ENCODE measurements around the gene TRAF2.
"Not testable (repeated sequence)": the region's sequence is repeated elsewhere in the genome, so short reads cannot be mapped to it uniquely, and the experiment has no call there.

Gene TRAF2

DNA sequence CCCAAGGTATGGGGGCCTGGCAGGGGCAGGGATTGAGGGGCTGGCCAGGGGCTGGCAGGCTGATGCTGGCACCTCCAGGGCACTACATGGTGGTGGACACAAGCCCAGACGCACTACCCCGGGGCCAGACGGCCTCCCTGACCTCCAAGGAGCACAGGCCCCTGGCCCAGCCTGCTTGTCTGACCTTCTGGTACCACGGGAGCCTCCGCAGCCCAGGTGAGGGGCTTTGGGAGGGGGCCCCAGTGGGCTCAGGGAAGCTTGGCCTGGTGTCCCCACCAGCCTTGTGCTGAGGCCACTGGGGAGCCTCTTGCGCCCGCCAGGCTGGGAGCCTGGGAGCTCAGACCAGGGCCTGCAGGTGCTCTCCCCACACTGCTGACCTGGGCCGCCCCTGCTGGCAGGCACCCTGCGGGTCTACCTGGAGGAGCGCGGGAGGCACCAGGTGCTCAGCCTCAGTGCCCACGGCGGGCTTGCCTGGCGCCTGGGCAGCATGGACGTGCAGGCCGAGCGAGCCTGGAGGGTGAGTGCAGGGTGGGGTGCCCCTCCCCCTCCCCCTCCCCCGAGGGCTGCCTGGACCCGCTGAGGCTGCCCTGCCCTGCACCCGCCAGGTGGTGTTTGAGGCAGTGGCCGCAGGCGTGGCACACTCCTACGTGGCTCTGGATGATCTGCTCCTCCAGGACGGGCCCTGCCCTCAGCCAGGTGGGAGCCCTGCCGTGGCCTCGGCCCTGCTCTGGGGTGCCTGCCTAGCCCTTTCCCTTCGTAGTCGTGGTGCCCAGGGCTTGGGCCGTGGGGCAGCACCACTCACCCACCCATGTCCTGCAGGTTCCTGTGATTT, 28.5 kb upstream of the TRAF2 start:
- no peak for FAIRE-seq

DNA sequence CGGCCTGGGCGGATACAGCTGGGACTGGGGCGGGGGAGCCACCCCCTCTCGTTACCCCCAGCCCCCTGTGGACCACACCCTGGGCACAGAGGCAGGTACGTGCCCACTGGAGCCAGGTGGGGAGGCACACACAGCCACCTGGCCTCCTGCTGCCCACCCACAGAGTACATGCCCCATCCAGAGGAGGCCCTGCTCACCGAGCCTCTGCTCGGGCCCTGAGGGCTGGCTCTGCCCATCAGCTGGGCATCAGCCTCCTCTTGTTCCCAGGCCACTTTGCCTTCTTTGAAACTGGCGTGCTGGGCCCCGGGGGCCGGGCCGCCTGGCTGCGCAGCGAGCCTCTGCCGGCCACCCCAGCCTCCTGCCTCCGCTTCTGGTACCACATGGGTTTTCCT, 27.9 kb upstream of the TRAF2 start:
- no peak for FAIRE-seq

DNA sequence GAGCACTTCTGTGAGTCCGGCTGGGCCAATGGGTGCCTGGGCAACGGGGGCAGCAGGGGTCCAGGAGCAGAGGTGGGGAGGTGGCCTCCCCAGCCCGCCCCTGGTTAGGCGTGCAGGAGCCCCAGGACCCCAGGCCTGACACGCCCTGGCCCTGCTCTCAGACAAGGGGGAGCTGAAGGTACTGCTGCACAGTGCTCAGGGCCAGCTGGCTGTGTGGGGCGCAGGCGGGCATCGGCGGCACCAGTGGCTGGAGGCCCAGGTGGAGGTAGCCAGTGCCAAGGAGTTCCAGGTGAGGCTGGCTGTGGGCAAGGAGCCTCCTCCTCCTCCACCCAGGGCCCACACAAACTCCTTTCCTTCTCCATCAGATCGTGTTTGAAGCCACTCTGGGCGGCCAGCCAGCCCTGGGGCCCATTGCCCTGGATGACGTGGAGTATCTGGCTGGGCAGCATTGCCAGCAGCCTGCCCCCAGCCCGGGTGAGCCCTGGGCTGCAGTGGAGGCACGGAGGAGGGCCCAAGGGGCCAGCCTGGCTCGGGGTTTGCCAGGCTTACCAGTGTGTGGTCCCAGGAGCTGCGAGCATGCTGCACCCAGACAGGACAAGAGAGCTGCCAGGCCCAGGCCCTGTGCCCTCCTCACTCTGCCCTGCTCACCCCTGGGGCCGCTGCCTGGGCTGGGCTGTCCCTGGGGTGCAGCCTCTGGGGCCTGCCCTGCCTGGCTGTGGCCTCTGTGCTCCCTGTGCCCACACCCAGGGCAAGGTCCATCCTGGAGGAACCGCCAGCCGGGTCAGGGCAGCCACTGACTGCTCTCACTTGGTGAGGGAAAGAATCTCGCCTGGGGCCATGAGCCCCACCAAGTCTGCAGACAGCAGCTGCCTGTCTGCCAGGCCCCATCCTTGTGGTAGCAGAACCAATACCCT, 27.2 kb upstream of the TRAF2 start:
- FAIRE-seq, result no peak

DNA sequence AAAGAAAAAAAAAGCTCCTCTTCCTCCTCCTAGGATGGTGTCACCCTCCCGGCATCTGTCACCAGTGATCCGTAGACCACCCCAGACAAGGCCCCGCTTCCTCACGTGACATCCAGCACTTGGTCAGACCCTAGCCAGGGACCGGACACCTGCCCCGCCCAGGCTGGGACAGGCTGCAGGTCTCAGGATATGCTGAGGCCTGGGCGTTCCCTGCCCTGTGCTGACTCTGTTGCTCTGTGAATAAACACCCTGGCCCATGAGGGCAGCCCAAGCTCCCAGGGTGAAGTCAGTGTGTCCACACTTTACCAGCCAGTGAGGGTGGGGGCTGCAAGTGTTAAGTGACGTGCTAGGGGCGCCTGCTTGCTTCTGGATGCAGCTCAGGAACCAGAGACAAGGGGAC, 25.8 kb upstream of the TRAF2 start:
- no peak for FAIRE-seq

DNA sequence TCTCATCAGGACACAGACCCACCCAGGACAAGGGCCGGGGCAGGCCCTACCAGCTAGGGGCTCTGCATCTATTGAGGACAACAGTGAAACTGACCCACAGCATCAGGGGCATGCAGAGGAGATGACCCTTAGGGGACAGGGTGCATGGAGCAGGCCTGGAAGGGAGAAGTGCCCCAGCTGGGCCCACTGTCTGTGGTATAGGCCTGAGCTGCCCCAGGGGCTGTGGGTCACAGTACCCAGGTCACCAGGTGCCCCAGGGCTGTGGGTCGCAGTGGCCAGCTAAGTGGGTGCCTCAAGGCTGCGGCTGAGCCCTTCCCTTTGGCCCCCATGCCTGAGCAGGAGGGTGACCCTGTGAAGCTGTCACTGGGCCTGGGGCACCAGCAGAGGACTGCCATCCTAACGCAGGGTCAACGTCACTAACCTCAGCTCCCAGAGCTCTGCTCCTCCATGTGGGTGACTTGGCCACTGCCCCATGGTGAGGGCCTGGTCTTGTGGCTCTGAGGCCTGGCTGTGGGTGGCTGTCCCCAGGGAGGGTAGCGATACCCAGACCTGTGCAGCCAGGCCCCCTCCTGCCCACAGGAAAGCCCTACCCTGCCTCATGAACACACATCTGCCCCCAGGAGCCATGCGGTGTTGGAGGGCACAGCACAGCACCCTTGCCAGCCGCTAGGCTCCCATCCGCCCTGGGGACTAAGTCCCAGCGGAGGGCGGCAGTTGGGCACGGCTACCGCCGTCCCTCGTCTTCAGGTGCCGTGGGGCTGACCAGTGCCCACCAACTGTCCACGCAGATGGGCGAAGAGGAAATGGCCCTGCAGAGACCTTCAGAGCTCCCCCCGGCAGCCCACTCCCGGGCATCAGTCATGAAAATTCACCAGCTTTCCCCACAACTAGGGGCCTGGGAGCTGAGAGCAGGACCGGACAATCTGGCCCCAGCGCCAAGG, 25.1 kb upstream of the TRAF2 start:
- no peak for FAIRE-seq

DNA sequence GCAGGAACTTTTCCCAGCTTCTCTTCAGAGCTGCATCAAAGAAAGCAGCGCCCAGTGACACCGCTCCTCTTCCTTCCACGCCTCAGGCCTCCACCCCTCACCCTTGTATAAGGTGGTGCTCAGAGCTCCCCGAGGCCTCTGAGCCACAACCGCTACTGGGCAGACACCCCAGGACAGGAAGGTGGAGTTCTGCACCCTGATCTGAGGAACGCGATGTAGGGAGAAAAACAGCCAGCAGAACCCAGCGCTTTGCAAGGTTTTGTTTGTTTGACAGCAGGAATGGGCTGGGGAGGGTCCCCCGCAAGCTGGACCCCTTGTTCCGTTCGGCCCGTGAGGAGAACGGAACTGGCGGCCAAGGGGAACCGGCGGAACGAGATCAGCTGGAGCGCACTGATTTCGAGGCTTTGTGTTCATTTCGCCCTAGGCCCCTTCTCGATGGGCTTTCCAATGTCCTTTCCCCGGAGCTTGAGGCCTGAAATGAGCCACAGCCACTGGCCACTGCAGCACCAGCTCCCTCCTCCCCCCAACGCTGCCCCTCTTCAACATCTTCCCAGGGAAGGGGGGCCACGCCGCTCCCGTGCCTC, 24.4 kb upstream of the TRAF2 start:
- FAIRE-seq, result no peak

DNA sequence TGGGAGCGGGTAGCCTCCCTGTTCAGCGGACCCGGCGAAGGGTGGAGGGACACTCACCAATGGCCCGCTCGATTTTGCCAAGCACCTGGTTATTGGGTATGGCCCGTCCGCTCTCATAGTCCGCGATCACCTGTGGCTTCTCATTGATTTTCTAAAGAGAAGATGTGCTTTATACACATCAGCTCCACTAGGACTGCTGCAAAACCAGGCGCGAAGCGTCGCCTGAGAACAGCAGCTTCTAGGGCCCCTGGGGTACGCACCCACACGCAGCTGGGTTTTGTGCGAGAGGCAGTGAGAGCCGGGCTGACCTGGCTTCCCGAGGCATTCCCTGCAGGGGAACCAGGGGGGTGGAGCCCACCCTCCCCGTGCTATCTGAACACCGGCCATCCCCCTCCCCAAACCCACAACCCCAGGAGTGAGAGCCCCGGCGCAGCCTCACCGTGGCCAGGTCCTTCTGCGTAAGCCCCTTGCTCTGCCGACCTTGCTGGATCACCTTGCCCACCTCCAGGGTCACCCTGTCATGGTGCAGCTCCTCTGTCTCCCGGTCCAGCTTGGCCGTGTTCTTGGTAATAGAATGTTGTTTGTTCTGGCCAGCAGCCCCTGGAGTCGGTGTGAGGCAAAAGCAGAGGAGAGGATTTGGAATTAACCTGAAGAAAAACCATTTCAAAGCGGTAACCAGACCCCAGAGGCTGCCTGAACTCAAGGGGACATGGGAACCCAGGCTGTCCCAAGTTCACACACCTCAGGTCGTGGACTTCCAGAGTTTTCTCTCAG, 23.3 kb upstream of the TRAF2 start:
- no peak for FAIRE-seq

DNA sequence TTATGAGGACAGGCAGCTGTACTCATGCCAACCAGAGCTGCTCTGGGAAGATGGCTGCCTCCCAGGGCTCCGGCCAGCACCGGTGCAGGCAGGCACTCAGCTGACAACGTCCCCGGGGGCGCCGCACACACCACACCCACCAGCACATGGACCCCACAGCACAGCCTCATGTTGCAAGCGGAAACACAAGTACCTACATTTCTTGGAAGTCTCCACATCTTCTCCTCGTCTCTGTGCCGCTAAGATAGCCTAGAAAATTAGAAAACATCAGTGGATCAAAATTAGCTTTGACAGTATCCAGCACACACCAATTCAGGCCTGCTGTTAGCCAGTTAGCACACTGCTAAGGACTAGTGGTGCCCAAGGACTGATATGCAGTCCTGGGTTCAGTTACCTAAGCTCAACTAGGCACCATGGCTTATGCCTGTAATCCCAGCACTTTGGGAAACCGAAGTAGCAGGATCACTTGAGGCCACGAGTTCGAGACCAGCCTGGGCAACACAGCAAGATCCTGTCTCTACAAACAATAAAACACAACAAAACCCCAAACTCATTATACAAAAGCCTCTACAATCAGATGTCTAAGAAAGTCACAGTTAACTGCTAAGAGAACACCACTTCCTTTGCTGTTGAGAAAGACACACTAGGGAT, 22.6 kb upstream of the TRAF2 start:
- no peak for FAIRE-seq

DNA sequence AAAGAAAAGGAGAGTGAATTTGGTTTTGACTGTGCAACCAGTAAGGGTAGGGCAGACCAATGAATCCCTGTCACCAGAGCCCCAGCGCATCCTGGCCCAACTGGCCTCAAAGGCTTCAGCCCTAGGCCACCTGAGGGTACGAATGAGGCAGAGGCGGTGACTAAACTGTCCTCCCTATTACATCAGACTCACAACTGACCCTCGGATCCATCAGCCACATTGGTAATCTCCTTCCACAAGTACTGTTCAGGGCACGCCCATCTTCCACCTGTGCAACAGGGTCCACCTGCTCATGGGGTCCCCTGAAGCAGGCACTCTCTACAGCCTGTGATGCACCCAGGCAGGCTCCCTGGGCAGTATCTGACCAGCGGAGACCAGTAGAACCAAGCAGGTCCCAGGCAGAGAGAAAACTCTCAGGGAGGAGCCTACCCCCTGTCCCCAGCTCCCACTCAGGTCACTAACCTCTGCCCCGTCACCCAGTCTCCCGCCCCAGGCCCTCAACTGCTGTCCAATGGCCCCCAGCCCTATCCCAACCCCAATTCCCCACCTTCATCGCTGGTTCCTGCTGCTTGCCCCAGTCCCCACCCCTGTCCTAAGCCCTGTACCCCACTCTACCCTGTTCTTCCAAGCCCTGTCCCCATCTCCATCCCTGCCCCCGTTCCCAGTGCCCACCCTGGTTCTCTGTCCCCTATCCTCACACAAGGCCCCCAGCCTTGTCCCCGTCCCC, 21.1 kb upstream of the TRAF2 start:
- no peak for FAIRE-seq

DNA sequence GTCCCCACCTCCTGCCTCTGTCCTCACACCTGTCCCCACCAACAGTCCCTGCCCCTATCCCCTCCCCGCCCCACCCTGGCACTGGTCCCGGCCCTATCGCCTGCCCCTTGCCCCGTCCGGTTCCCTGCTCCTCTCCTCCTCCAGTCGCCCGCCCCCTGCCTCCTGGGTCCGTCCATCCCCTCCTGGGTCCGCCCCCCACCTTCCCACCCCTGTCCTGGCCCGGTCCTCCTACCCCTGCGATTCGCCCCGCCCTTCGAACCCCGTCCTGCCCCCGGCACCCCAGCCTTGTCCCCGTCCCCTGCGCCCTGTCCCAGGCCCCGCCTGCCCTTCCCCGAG, 20.6 kb upstream of the TRAF2 start:
- no peak for FAIRE-seq

DNA sequence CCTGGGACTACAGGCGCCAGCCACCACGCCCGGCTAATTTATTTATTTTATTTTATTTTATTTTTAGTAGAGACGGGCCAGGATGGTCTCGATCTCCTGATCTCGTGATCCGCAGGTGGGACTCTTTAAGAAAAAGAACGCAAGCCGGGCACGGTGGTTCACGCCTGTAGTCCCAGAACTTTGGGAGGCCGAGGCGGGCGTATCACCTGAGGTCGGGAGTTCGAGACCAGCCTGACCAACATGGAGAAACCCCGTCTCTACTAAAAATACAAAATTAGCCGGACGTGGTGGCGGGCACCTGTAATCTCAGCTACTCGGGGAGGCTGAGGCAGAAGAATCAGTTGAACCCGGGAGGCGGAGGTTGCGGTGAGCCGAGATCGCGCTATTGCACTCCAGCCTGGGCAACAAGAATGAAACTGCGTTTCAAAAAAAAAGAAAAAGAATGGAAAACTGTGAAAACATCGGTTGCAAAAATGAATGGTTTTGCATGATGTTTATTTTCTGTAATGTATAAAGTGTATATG, 19.4 kb upstream of the TRAF2 start:
- not testable (repeated sequence) for FAIRE-seq

DNA sequence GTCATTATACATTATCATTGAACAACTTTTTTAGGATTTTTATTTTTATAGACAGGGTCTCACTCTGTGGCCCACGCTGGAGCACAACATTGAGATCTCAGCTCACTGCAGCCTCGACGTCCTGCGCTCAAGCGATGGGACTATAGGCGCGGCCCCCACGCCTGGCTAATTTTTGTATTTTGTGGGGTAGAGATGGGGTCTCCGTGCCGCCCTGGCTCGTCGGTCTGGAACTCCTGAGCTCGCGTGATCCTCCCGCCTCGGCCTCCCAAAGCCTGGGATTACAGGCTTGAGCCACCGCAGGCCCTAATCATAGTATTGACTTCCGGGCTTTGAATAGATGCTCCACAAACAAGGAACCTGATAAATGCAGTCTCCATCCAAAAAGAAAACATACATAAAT, 18.8 kb upstream of the TRAF2 start:
- no peak for FAIRE-seq

DNA sequence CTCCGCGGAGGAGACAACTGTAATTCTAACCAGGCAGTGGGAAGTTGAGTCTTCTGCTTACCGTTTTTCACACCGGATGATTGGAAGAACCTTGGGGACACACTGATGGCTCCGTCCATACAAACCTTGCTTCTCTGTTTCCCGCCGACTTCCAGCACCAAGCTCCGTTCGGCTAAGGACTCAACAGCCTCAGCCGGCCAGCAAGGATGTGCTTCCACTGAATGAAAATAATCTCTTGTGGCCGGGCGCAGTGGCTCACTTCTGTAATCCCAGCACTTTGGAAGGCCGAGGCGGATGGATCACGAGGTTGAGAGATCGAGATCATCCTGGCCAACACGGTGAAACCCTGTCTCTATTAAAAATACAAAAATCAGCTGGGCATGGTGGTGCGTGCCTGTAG, 18.4 kb upstream of the TRAF2 start:
- FAIRE-seq, result no peak

DNA sequence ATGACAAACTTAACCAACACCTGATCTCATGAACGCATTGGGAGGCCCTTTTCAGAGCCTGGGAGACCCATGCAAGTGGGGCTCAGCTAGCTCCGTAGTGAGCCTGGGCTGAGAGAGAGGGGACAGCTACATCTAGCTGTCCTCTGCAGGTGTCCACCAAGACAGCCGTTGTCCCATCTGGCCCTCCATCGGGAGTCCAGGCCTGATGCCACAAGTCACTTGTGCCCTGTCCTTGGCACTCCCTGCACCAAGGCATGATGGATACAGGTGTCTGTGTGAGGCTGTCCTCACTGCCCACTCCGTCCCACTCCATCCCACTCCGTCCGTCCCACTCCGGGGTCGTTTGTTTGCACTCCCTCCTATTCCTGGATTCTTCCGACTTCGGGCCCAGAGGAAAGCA, 17.7 kb upstream of the TRAF2 start:
- no peak for FAIRE-seq

DNA sequence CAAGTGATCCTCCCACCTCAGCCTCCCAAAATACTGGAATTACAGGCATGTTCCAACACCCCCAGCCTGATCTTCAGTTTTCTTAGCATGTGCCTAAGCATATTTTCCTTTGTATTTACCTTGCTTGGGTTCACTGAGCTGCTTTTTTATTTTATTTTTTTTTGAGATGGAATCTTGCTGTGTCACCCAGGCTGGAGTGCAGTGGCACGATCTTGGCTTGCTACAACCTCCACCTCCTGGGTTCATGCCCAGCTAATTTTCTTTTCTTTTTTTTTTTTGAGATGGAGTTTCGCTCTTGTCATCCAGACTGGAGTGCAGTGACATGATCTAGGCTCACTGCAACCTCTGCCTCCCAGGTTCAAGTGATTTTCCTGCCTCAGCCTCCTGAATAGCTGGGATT, 16.7 kb upstream of the TRAF2 start:
- FAIRE-seq, result not testable (repeated sequence)

DNA sequence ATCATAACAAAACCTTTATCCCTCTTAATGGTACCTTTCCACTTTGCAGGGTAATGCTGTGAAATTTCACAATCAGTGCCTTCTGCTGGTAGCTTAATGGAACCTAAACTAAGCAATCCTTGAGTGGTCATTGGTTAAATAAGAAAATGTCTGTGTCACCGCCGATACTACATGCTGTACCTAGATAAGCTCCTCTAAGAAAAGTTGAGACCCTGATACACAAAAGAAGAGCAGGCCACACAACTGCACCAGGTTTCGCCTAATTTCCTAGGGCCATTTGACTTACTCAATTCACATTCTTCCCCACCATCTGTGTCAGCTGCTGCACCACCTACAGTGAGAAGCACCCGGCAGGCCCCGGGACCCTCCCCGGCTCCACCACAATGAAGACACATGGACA, 11.2 kb upstream of the TRAF2 start:
- no peak for FAIRE-seq

DNA sequence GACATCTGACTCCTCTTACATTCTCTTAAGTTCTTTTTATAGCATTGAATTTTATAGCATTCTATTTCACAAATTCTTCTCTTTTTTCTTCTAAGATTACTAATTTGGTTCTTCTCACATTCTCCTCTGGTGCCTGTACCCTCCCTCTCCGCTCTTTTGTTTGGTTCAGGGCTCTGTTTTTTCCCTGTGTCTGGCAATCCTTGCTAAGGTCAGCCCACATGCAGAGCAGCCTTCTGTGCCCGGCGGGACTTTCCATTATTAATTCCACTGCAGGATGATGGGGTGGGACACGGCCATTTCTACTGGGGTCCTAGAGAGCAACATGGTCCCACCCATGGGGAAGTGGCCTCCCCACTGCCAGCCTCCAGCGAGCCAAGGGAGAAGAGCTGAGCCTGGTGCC, 9.8 kb upstream of the TRAF2 start:
- FAIRE-seq, result no peak

DNA sequence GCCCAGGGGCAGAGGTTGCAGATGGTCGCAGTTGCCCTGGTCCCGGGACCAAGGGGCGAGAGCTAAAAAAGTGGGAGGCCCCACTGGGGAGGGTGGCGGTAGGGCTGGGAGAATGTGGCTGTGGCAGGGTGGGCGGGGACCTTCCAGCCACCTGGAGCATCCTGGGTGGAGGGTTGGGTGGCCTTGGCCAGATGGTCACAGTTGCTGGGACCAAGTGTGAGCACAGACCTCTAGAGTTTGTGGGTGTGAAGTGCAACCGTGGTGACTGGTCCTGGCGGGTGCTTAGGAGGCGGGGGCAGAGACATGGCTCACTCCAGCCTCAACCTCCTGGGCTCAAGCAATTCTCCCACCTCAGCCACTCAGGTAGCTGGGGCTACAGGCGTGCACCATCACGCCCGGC, 5.7 kb upstream of the TRAF2 start:
- FAIRE-seq, result no peak

DNA sequence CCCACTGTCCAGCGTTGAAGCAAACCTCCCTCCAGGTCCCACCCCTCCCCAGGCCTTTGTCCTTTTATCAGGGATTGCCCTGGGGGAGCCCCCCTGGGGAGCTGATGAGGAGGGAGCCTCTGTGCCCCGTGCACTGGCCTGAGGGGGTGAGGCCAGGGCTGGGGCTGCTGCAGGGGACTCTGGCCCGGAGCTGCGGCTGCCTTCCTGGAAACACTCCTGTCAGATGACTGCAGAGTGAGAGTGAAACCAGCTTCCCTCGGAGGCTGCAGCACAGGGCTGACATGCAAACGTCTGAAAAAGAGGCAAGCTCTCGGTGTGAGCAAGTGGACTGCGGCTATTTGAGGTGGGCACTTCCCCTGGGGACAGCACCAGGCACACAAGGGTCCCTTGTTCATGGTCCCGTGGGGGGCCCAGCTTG, 4.6 kb upstream of the TRAF2 start:
- FAIRE-seq, result no peak

Measured in G401.6 (cell line).